Measurements from ENCODE around the gene ACSM6.
"Not testable (repeated sequence)": the region's sequence is repeated elsewhere in the genome, so short reads cannot be mapped to it uniquely, and the experiment has no call there.

DNA sequence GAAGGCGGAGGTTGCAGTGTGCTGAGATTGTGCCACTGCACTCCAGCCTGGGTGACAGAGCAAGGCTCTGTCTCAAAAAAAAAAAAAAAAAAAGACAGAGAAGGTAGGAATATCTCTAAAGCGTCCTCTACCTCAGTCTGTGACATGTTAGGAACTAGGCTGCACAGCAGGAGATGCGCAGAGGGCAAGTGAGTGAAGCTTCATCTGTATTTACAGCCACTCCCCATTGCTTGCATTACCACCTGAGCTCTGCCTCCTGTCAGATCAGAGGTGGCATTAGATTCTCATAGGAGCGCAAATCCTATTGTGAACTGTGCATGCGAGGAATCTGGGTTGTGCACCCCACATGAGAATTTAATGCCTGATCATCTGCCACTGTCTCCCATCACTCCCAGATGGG, 8.8 kb downstream of the ACSM6 start:
- TF ChIP-seq, protein P1, sequence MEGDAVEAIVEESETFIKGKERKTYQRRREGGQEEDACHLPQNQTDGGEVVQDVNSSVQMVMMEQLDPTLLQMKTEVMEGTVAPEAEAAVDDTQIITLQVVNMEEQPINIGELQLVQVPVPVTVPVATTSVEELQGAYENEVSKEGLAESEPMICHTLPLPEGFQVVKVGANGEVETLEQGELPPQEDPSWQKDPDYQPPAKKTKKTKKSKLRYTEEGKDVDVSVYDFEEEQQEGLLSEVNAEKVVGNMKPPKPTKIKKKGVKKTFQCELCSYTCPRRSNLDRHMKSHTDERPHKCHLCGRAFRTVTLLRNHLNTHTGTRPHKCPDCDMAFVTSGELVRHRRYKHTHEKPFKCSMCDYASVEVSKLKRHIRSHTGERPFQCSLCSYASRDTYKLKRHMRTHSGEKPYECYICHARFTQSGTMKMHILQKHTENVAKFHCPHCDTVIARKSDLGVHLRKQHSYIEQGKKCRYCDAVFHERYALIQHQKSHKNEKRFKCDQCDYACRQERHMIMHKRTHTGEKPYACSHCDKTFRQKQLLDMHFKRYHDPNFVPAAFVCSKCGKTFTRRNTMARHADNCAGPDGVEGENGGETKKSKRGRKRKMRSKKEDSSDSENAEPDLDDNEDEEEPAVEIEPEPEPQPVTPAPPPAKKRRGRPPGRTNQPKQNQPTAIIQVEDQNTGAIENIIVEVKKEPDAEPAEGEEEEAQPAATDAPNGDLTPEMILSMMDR (conservative IDR thresholded peaks at IDR 0.05; ENCODE audit: low read depth, low read length) = not testable (repeated sequence)
- not testable (repeated sequence) for TF ChIP-seq EZH2 (IDR thresholded peaks at IDR 0.05; ENCODE audit: borderline replicate concordance, low read depth, low read length, poor library complexity, severe bottlenecking)

Data from A673 (cell line).